Femur (tissue), 1 donor: ENCODE results near the gene GCSAM.

Source experiments
- DNase-seq: peaks from one replicate; pipeline ENCODE4 v3.0.0-alpha.2; 2017

GCSAM gene

DNA sequence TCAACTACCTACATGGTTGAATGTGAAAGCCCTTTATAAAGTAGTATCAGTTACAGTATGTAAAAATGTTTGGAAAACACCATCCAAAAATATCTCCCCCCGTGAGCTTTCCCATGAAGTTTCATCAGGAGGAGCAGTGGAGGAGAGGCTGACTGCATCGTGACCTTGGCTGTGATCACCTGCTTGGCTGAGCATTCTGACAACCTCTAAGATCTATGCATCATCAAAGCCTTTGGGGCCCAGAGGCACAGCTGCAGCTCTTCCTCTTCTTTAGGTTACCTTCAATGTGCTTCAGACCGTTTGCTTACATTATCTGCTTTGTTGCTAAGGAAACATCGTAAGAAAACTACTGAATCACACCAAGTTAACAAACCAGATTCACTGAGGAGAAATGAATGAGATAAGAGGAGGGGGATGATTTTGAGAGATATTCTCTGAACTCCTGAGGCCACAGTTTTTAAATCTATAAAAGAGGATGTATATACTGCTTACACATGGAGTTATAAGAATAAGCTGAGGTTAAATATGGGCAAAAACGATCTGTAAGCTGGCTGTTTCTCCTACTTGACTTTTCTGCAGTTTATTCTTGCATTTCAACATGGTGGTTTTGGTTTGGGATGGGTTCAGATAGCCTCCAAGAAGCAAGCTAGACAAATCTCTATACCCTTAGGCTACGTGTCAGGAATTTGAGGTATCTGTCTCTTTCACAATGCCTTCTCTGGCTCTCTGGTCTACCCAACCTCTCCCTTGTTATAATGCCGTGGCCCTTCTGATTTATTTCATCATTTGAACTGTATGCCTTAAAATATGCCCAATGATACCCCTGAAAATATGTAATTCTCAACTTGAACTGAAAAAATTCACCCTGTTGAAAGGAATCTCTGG, 4.0 kb downstream of the GCSAM start:
- peak; percentile 43 for DNase-seq

GRCh38 chr3:112127522-112128494, 5.2 kb downstream of the GCSAM start:
- no peak for DNase-seq

DNA sequence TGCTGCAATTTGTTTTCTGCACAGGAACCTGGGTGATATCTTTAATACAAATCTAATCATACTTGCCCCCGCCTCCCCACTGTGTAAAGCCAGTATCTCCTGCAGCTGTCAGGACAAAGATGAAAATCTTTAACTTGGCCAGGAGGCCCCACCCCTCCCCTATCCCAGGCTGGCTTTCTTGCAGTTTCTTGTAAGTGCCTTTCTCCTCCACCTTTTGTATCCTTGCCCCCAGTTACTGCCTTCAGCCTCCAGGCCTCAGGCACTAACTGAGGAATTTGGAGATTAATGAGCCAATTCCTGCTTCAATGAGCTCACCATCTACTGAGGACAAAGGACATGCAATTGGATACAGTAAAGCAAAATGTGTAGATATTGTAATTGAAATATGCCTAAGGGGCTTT, 6.5 kb downstream of the GCSAM start:
- DNase-seq: no peak

DNA sequence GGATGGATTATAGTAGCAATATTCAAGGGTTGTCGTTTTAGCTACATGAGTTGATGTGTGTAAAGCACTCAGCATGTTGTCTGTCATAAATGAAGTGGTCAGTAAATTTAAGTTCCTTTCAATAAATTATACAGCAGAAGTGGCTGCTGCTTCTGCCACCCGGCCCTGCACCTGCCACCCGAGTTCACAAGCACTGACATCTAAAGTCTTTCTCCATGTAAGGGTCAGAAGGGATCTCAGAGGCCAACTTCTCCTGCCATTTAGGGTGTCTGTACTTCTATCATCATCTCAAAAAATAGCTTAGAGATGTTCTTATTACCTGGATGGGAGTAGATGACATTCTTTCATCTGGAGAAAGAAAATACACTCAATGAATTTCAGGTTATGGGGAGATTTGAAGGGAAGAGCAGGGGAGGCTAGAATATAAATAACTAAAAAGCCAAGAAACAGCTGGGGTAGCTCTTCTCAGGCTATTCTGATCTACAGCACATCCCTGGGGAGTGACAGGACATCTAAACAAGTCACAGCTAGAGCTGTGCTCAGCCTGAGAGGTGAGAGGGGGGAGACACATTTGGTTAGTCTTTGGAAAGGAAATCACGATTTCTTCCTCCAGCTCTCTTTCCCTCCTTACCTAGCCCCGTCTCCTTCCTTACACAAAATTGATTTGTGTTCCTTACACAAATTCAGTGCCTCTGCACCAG, 8.0 kb downstream of the GCSAM start:
- DNase-seq: no peak

DNA sequence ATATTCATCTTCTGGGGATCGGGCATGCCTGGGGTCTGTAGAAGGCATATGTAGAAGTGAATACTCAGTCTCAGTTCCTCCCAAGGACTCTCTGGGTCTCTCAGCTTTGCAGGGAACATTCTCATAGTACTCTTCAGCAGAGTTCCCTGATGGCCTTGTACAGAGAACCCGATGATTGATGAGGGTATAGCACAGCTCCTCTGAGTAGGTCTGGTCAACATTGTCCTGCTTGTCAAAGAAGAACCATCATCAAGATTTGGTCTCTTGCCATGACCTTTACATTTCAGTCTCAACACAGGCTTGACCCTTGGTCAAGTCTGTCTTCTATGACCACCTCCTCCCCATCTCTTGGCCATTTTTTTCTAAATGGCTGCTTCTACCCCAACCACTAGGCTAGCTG, 9.5 kb downstream of the GCSAM start:
- DNase-seq: no peak

- DNase-seq: no peak
Observed at GRCh38 chr3:112122870-112123269, 10.2 kb downstream of the GCSAM start.

GRCh38 chr3:112121577-112122547, 11.2 kb downstream of the GCSAM start:
- DNase-seq: no peak

GRCh38 chr3:112119962-112120836, 12.8 kb downstream of the GCSAM start:
- DNase-seq: no peak

- no peak for DNase-seq
Observed at GRCh38 chr3:112117841-112118571, 15.0 kb downstream of the GCSAM start.

DNA sequence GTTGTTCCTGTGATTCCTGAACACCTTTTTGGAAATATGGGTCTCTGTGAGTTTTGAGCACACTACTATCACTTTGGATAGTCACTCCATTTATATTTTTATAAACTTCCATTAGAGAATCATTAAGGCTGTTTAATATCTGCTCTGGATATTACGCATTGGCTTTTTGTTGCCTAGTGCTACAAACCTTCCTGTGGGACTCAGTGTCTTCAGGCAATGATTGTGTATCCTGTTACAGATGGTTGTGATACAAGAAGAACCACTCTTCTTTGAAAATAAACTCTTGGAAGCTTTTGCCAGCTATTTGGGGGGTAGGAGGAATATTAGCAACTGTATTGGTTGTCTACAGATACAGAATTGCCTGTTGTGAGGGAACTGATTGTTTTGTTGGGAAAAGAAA, 15.6 kb downstream of the GCSAM start:
- no peak for DNase-seq

DNA sequence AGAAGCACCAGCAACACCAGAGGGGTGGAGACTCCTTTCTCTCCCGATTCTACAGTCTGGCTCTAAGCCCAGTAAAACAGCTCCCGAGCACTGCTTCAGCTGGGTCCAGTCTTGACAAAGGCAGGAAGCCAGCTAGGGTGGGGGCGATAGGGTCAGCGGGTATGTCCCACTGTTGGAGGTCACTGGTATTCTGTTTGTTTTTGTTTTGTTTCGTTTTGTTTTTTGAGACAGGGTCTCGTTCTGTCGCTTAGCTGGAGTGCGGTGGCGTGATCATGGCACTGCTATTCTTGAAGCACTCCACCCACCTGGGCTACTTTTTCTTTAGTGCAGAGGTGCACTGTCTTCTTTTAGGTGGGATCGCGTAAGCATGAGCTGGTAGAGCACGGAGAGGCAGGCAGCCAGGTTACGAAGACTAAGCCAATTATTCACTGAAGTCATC, 16.3 kb downstream of the GCSAM start:
- no peak for DNase-seq

- DNase-seq: no peak
Observed at GRCh38 chr3:112115806-112116383, 17.2 kb downstream of the GCSAM start.

DNA sequence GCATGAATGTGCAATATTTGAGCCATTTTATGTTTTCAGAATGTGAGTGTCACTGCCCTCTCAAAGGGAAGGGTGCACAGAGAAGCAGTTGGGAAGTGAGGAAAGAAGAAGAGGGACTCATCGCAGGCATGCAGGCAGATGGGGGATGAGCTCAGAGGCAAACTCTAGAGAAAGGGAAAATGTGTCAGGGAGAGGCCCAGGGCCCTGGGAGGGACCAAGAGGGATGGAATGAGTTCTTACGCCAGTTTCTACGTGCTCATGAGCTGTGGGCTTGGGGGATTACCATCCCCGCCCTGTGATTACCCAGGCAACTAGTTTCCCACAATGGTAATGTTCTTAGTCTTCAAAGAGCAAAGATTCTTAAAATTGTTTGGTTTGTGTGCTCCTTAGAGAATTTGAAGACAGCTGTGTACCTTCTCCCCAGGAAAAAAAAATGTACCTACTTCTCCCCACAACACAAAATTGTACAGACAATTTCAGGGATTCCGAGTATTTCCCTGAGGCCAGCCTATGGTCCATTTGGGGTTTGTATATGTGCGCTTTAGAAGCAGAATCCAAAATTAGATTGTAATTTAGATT, 17.8 kb downstream of the GCSAM start:
- DNase-seq: peak; percentile 31

GRCh38 chr3:112114576-112115160, 18.4 kb downstream of the GCSAM start:
- DNase-seq: peak; percentile 38

DNA sequence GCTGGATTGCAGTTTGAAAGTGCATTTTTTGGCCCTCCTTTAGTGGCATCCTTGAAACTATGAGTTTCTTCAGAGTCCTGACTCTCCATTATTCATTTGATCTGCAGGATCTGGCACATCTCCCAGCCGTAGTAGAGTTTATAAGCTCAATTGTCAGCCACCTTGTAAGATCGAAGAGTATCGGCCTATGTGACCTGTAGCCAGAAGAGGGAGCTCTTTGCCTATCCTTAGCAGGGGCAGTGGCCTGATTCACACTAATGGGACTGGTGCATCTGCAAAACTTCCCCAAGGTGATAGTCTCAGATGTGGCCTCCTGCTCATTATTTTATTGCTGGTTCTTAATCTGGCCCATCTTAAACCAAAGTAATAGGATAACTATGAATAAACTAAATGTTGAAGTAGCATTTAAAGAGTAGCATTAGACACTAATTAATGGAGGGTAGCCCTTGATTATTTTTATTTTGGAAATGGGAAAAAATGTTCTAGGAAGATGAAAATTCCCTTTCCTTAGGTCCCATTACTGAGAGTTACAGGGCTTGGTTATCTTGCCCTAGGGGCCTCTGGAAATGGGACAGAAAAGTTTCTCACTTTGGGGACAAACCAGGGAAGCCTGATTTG, 21.2 kb downstream of the GCSAM start:
- peak; percentile 51 for DNase-seq

- DNase-seq: no peak
Observed at GRCh38 chr3:112109322-112109721, 23.7 kb downstream of the GCSAM start.

GRCh38 chr3:112104774-112105173, 28.3 kb downstream of the GCSAM start:
- no peak for DNase-seq

DNA sequence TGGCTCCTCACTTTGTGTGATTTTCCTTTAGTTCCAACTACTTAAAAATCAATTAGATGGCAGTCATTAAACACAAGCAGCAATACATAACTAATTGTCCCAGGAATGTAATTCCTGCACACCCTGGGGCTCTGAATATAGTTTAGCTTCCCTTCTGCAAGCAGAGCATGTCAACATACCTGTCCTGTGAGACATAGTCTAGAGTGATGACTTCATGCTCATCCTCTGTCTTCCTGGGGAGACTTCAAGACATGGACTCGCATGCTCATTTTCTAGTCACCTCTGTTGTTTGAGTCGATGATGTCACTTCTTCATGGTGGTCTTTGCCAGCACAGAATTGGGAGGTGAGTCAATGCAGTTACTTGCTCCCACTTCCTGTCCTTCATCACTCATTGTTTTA, 31.1 kb downstream of the GCSAM start:
- DNase-seq: no peak
